ENCODE data around the gene CD3E. TPM values are rescaled to one million over a fixed set of nuclear protein-coding genes. Genes with fewer than 3 reads are reported as not detected.

CD3E gene
- total RNA-seq, 4 donors from 2014 or later: 0.78 to 3.6 (median 0.90) TPM; not detected in 1

DNA sequence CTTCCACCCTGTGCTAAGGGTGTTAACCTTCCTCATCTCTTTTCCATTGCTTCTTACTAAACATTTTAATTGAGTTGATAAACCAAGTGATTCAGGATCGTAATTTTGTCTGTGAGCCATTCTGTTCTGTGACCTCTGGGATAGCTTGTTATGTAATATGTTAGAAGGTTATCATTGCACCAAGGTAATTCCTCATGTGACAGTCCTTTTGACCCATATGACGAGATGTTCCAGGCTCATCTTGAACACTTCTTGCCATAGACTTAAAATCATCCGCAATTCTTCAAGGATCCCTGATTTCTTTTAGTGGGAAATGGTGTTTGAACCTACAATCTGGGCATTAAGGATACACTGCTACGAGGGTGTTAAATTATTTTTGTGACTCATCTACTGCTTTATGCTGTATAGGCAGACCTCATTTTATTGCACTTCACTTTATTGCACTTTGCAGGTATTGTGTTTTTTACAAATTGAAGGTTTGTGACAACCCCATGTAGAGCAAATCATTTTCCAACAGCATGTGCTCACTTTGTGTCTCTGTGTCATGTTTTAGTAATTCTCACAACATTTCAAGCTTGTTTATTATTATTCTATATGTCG lies 21.4 kb upstream of the CD3E start:
- H3K36me3 ChIP-seq: no peaks in the 10 kb centered on the region
- no peak overlapping the region for H3K27ac ChIP-seq
- H3K4me3 ChIP-seq: no peak overlapping the region
- DNase-seq (ENCODE audit: low spot score in 2 of 2): no peak
- H3K27me3 ChIP-seq: peaks cover 0 to 8% of the 10 kb centered on the region in 2 donors
- no peaks in the 10 kb centered on the region for H3K4me1 ChIP-seq
- WGBS, 2 donors: 74 to 78% methylated on average over 5 of the region's 5 CpGs
- TF ChIP-seq POLR2A (IDR thresholded peaks at IDR 0.05) (no peak), EP300 (IDR thresholded peaks at IDR 0.05) (no peak)
- TF ChIP-seq, protein P1, sequence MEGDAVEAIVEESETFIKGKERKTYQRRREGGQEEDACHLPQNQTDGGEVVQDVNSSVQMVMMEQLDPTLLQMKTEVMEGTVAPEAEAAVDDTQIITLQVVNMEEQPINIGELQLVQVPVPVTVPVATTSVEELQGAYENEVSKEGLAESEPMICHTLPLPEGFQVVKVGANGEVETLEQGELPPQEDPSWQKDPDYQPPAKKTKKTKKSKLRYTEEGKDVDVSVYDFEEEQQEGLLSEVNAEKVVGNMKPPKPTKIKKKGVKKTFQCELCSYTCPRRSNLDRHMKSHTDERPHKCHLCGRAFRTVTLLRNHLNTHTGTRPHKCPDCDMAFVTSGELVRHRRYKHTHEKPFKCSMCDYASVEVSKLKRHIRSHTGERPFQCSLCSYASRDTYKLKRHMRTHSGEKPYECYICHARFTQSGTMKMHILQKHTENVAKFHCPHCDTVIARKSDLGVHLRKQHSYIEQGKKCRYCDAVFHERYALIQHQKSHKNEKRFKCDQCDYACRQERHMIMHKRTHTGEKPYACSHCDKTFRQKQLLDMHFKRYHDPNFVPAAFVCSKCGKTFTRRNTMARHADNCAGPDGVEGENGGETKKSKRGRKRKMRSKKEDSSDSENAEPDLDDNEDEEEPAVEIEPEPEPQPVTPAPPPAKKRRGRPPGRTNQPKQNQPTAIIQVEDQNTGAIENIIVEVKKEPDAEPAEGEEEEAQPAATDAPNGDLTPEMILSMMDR (IDR thresholded peaks at IDR 0.05): no peak
- H3K9me3 ChIP-seq: no peaks in the 10 kb centered on the region

DNA sequence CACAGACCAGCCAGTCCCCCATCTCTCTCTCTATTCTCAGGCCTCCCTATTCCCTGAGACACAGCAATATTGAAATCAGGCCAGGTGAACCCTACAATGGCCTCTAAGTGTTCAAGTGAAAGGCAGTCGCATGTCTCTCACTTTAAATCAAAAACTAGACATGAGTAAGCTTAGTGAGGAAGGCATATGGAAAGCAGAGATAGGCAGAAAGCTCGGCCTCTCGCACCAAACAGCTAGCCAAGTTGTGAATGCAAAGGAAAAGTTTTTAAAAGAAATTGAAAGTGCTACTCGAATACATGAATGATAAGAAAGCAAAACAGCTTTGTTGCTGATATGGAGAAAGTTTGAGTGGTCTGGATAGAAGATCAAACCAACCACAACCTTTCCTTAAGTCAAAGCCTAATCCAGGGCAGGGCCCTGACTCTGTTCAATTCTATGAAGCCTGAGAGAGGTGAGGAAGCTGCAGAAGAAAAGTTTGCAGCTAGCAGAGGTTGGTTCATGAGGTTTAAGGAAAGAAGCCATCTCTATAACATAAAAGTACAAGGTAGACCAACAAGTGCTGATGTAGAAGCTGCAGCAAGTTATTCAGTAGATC lies 20.7 kb upstream of the CD3E start:
- DNase-seq (ENCODE audit: low spot score in 2 of 2): no peak
- no peaks in the 10 kb centered on the region for H3K4me1 ChIP-seq
- no peaks in the 10 kb centered on the region for H3K9me3 ChIP-seq
- peaks cover 0 to 8% of the 10 kb centered on the region in 2 donors for H3K27me3 ChIP-seq
- no peaks in the 10 kb centered on the region for H3K36me3 ChIP-seq
- TF ChIP-seq EP300 (IDR thresholded peaks at IDR 0.05) (no peak), POLR2A (IDR thresholded peaks at IDR 0.05) (no peak)
- TF ChIP-seq, protein P1 (IDR thresholded peaks at IDR 0.05): no peak
- H3K4me3 ChIP-seq: no peak overlapping the region
- WGBS, 2 donors: 68 to 72% methylated on average over 4 of the region's 4 CpGs
- H3K27ac ChIP-seq: no peak overlapping the region

DNA sequence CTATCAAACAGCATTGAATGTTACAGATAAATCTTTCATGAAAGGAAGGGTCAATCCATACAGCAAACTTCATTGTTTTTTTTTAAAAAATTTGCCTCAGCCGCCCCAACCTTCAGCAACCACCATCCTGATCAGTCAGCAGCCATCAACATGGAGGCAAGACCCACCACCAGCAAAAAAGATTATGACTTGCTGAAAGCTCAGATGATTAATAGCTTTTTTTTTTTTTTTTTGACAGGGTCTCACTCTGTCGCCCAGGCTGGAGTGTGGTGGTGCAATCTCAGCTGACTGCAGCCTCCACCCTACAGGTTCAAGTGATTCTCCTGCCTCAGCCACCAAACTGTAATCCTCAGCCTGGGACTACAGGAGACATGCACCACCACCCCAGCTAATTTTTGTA lies 18.0 kb upstream of the CD3E start:
- Histone ChIP-seq H3K27me3 (peaks cover 0 to 4% of the 10 kb centered on the region in 2 donors), H3K36me3 (no peaks in the 10 kb centered on the region), H3K4me3 (no peak overlapping the region), H3K4me1 (no peaks in the 10 kb centered on the region), H3K27ac (no peak overlapping the region), H3K9me3 (no peaks in the 10 kb centered on the region)
- 74 to 87% methylated on average over 2 of the region's 2 CpGs for WGBS, 2 donors
- TF ChIP-seq POLR2A (IDR thresholded peaks at IDR 0.05) (no peak), EP300 (IDR thresholded peaks at IDR 0.05) (no peak)
- TF ChIP-seq, protein P1 (IDR thresholded peaks at IDR 0.05): no peak
- DNase-seq (ENCODE audit: low spot score in 2 of 2): no peak

DNA sequence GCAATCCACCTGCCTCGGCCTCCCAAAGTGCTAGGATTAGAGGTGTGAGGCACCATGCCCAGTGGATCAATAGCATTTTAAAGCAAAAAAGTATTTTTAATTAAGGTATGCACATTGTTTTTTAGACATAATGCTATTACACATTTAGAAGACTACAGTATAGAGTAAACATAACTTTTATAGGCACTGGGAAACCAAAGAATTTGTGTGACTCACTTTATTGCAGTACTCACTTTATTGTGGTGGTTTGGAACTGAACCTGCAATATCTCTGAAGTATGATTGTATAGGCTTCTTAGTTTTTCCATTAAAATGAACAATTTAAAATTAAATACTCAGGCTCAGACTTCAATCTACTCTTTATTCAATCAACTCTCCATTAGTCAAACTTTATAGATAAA lies 17.5 kb upstream of the CD3E start:
- Histone ChIP-seq H3K27ac (no peak overlapping the region), H3K36me3 (no peaks in the 10 kb centered on the region), H3K9me3 (no peaks in the 10 kb centered on the region), H3K4me1 (no peaks in the 10 kb centered on the region), H3K4me3 (no peak overlapping the region), H3K27me3 (peaks cover 0 to 4% of the 10 kb centered on the region in 2 donors)
- TF ChIP-seq EP300 (IDR thresholded peaks at IDR 0.05) (no peak), POLR2A (IDR thresholded peaks at IDR 0.05) (no peak)
- TF ChIP-seq, protein P1 (IDR thresholded peaks at IDR 0.05): no peak
- DNase-seq (ENCODE audit: low spot score in 2 of 2): no peak
- WGBS, 2 donors: 44 to 91% methylated on average over 1 of the region's 1 CpG

DNA sequence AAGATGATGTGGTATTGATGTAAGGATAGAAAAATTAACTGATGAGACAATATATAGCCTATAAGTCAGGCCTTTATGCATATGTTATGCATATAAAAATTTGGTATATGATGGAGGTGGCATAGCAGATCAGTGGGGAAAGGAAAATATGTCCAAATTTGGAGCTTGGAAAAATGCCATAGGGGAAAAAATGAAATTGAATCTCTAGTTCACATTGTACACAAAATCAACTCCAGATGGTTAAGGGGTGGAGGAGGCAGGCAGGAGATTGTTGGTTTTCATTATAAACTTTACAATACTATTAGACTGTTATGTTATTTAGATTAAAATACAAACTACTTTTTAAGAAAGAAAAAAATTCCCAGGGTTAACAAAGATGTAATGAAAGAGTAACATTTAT lies 15.1 kb upstream of the CD3E start:
- no peaks in the 10 kb centered on the region for H3K9me3 ChIP-seq
- DNase-seq (ENCODE audit: low spot score in 2 of 2): no peak
- no peak overlapping the region for H3K4me3 ChIP-seq
- peaks cover 0 to 4% of the 10 kb centered on the region in 2 donors for H3K27me3 ChIP-seq
- H3K27ac ChIP-seq: no peak overlapping the region
- TF ChIP-seq, protein P1 (IDR thresholded peaks at IDR 0.05): no peak
- no peak for TF ChIP-seq EP300 (IDR thresholded peaks at IDR 0.05)
- TF ChIP-seq POLR2A (IDR thresholded peaks at IDR 0.05): no peak
- H3K36me3 ChIP-seq: no peaks in the 10 kb centered on the region
- no peaks in the 10 kb centered on the region for H3K4me1 ChIP-seq

Measured in tibial nerve (tissue), 4 donors.